ENCODE results near the gene SELENOV. TPM values are rescaled to one million over a fixed set of nuclear protein-coding genes. Genes with fewer than 3 reads are reported as not detected.

Gene SELENOV
- total RNA-seq, 1 experiment from 2014 or later: not detected

DNA sequence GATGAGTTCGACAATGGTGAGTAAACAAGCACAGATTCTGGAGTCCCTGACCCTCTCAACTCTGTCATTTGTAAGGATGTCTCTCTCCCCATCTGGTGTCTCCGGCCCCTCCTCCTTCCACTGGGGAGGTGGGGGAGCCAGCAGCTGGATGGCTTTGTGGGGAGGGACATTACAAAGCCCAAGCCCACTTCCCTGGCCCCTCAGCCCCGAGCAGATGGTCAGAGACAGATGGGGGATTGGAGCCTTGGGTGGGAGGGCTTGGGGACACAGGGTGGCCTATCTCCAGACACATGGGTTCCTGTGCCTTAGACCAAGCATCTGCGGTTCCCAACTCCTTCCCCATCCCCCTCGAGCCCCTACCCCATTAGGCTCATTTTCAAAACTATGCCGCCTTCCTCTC is 31.8 kb upstream of the SELENOV start:
- in situ Hi-C loops (cut with HindIII; ENCODE audit: low pct_unique_long_range_greater_than_20kb, low sequenced_read_pairs): no loop called here

DNA sequence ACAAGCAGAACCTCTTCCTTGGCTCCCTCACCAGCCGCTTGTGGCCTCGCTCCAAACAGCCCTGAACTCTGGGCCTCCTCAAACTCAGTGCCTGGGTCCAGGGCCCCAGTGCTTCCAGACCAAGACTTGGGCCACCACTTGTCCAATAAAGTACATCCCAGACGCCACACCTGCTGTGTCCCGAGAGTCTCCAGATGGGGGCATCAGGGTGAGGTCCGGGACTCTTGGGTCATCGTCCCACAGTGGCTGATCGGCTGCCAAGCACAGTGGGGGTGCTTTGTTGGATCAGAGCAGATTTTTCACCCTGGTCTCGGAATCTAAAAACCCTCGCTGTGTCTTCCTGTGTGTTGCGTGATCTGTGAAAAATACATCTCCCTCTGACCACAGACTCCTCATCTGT is 25.2 kb upstream of the SELENOV start:
- in situ Hi-C loops (cut with HindIII; ENCODE audit: low pct_unique_long_range_greater_than_20kb, low sequenced_read_pairs): no loop called here
- no peak for DNase-seq (ENCODE audit: low read depth)

More for the DNA sequence above, 31.8 kb upstream of the SELENOV start:
- DNase-seq (ENCODE audit: low read depth): no peak

DNA sequence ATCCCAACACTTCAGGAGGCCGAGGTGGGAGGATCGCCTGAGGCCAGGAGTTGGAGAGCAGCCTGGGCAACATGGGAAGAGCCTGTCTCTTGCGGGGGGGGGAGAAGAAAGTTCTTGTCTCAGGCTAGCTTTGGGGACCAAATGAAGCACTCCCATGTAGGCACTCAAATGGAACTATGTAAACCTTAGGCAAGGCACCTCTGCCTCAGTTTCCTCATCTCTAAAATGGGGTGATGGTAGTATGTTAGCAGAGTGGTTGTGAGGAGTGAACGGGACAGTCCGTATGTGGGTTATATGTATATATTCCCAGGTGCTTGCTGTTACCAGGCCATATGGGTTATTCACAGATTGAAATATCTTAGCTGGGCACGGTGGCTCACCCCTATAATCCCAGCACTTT is 22.7 kb upstream of the SELENOV start:
- in situ Hi-C loops (cut with HindIII; ENCODE audit: low pct_unique_long_range_greater_than_20kb, low sequenced_read_pairs): no loop called here
- DNase-seq (ENCODE audit: low read depth): no peak

DNA sequence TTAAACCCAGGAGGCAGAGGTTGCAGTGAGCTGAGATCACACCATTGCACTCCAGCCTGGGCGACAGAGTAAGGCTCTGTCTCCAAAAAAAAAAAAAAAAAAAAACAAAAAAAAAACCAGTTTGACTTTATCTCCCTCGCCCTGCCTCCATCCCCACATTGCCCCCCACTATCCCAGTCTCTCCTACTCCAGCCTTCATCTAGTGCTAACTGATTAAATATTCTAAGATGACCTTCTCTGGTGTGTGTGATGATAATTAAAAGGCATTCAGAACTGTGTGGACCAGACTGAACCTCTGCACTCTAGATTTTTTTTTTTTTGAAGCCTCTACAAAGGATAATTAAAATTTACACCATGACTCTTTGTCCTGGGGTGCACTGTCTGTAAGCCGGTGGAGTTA is 22.2 kb upstream of the SELENOV start:
- no peak for DNase-seq (ENCODE audit: low read depth)
- in situ Hi-C loops (cut with HindIII; ENCODE audit: low pct_unique_long_range_greater_than_20kb, low sequenced_read_pairs): no loop called here

- no peak for DNase-seq (ENCODE audit: low read depth)
- in situ Hi-C loops (cut with HindIII; ENCODE audit: low pct_unique_long_range_greater_than_20kb, low sequenced_read_pairs): no loop called here
These were observed 20.3 kb upstream of the SELENOV start for GRCh38 chr19:39494661-39495060.

DNA sequence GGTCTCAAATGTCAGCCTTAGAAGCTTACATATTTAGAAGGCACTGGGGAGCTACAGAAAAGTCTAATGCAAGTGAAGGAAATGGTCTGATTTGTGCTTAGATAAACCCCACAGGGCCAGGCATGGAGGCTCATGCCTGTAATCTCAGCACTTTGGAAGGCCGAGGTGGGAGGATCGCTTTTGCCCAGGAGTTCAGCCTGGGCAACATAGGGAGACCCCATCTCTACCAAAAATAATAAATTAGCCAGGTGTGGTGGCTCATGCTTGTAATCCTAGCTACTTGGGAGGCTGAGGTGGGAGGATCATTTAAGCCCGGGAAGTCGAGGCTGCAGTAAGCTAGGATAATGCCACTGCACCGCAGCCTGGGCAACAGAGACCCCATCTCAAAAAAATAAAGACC is 18.9 kb upstream of the SELENOV start:
- no peak for DNase-seq (ENCODE audit: low read depth)
- in situ Hi-C loops (cut with HindIII; ENCODE audit: low pct_unique_long_range_greater_than_20kb, low sequenced_read_pairs): no loop called here

DNA sequence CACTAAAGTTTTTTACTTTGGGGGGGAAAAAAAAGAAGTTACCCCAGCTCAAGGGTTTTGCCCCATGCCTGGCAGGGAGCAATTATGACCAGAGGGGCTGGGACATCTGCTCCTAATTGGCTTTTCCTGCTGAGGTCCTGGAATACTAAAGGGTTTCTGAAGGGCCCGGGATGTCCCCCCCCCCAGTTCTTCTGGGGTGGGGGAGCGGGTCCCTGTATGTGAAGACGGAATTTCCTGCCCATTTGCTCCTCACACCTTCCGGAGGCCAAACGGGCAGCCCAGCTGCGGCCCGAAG is 17.3 kb upstream of the SELENOV start:
- in situ Hi-C loops (cut with HindIII; ENCODE audit: low pct_unique_long_range_greater_than_20kb, low sequenced_read_pairs): no loop called here

GRCh38 chr19:39497996-39498797 is 16.7 kb upstream of the SELENOV start:
- in situ Hi-C loops (cut with HindIII; ENCODE audit: low pct_unique_long_range_greater_than_20kb, low sequenced_read_pairs): no loop called here
- no peak for DNase-seq (ENCODE audit: low read depth)

More for the DNA sequence above, 17.3 kb upstream of the SELENOV start:
- DNase-seq (ENCODE audit: low read depth): no peak

DNA sequence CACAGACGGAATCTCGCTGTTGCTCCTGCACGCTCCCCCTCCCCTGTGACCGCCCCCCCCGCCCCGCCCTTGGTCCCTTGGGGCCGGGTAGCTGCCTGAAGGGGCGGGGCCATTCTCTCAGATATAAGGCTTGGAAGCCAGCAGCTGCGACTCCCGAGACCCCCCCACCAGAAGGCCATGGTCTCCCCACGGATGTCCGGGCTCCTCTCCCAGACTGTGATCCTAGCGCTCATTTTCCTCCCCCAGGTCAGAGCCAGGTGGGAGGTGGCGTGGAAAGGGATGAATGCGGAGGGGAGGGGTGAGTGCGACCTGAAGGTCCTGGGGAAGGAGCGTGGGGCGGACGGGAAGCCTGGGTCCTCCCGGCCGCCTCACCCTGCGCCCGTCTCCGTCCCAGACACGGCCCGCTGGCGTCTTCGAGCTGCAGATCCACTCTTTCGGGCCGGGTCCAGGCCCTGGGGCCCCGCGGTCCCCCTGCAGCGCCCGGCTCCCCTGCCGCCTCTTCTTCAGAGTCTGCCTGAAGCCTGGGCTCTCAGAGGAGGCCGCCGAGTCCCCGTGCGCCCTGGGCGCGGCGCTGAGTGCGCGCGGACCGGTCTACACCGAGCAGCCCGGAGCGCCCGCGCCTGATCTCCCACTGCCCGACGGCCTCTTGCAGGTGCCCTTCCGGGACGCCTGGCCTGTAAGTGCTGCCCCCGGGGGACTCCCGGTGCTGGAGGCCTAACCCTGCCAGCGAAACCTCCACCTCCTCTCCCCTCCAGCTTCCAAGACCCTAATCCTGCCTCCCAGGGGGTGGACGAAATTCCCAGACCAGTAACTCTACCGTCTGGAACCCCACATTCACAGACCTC is 15.9 kb upstream of the SELENOV start, which contains the start of gene DLL3:
TSS of gene DLL3 (plus strand) at position 150 of the 845 bp plus-strand sequence. CDS start at position 178, 28 bp downstream.
- in situ Hi-C loops (cut with HindIII; ENCODE audit: low pct_unique_long_range_greater_than_20kb, low sequenced_read_pairs): no loop called here

GRCh38 chr19:39499932-39500331 is 15.0 kb upstream of the SELENOV start:
- in situ Hi-C loops (cut with HindIII; ENCODE audit: low pct_unique_long_range_greater_than_20kb, low sequenced_read_pairs): no loop called here
- DNase-seq (ENCODE audit: low read depth): no peak

More for the DNA sequence above, 15.9 kb upstream of the SELENOV start, which contains the start of gene DLL3:
- no peak for DNase-seq (ENCODE audit: low read depth)

- DNase-seq (ENCODE audit: low read depth): no peak
- in situ Hi-C loops (cut with HindIII; ENCODE audit: low pct_unique_long_range_greater_than_20kb, low sequenced_read_pairs): no loop called here
These were observed 14.4 kb upstream of the SELENOV start for GRCh38 chr19:39500543-39500942.

DNA sequence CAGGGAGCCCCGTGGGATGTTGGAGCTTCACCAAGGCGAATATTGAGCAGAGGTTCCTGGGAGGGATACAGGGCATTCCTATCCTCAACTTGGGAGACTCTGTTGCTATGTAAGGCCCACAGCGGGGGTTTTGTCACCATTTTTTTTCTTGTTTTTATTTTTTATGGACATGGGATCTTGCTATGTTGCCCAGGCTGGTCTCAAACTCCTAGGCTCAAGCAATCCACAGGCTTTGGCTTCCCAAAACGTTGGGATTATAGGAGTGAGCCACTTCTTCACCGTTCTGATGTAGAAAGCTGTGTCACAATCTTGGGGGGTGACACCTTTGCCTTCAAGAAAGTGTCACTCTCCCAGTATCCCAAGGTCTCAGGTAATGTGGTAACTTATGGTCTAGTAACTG is 13.6 kb upstream of the SELENOV start:
- no peak for DNase-seq (ENCODE audit: low read depth)
- in situ Hi-C loops (cut with HindIII; ENCODE audit: low pct_unique_long_range_greater_than_20kb, low sequenced_read_pairs): no loop called here

- peak; percentile 23 for DNase-seq (ENCODE audit: low read depth)
- in situ Hi-C loops (cut with HindIII; ENCODE audit: low pct_unique_long_range_greater_than_20kb, low sequenced_read_pairs): no loop called here
These were observed 12.1 kb upstream of the SELENOV start for GRCh38 chr19:39502640-39503417.

DNA sequence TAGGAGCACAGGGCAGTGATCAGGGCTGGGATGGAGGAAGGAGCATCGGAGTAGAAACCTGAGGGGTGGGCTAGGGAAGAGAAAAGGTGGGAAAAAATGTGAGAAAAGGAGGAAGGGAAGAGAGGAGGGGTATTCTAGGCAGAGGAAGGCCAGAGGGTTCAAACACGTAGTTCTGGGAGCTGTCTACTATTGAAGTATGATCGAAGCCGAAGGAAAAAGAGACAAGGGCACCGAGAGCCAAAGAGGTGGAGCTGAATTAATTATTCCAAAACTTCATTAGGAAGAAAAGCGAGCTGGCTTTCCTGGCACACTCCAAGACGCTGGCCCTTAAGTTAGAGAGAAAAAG is 8.4 kb upstream of the SELENOV start:
- no peak for DNase-seq (ENCODE audit: low read depth)
- in situ Hi-C loops (cut with HindIII; ENCODE audit: low pct_unique_long_range_greater_than_20kb, low sequenced_read_pairs): no loop called here

DNA sequence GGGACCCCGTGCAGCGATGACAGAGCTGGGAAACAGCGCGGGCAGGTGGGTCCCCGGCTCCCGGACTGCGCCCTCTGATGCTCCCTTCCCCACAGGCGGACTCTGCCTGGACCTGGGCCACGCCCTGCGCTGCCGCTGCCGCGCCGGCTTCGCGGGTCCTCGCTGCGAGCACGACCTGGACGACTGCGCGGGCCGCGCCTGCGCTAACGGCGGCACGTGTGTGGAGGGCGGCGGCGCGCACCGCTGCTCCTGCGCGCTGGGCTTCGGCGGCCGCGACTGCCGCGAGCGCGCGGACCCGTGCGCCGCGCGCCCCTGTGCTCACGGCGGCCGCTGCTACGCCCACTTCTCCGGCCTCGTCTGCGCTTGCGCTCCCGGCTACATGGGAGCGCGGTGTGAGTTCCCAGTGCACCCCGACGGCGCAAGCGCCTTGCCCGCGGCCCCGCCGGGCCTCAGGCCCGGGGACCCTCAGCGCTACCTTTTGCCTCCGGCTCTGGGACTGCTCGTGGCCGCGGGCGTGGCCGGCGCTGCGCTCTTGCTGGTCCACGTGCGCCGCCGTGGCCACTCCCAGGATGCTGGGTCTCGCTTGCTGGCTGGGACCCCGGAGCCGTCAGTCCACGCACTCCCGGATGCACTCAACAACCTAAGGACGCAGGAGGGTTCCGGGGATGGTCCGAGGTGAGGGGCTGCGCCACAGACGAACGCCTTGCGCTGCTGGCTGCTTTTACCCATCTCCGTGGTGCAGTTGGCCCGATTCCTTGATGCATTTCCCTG is 7.8 kb upstream of the SELENOV start:
- in situ Hi-C loops (cut with HindIII; ENCODE audit: low pct_unique_long_range_greater_than_20kb, low sequenced_read_pairs): no loop called here
- peak; percentile 79 for DNase-seq (ENCODE audit: low read depth)

DNA sequence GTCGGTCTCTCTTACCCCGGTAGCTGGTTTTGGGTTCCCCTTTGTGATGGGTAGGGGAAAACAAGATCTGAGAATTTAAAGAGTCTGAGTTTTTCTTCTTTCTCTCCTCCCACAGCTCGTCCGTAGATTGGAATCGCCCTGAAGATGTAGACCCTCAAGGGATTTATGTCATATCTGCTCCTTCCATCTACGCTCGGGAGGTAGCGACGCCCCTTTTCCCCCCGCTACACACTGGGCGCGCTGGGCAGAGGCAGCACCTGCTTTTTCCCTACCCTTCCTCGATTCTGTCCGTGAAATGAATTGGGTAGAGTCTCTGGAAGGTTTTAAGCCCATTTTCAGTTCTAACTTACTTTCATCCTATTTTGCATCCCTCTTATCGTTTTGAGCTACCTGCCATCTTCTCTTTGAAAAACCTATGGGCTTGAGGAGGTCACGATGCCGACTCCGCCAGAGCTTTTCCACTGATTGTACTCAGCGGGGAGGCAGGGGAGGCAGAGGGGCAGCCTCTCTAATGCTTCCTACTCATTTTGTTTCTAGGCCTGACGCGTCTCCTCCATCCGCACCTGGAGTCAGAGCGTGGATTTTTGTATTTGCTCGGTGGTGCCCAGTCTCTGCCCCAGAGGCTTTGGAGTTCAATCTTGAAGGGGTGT is 7.1 kb upstream of the SELENOV start:
- in situ Hi-C loops (cut with HindIII; ENCODE audit: low pct_unique_long_range_greater_than_20kb, low sequenced_read_pairs): no loop called here
- no peak for DNase-seq (ENCODE audit: low read depth)

GRCh38 chr19:39508629-39509028 is 6.3 kb upstream of the SELENOV start:
- no peak for DNase-seq (ENCODE audit: low read depth)

GRCh38 chr19:39509233-39509632 is 5.7 kb upstream of the SELENOV start:
- no peak for DNase-seq (ENCODE audit: low read depth)
- in situ Hi-C loops (cut with HindIII; ENCODE audit: low pct_unique_long_range_greater_than_20kb, low sequenced_read_pairs): no loop called here

More at GRCh38 chr19:39508629-39509028, 6.3 kb upstream of the SELENOV start:
- in situ Hi-C loops (cut with HindIII; ENCODE audit: low pct_unique_long_range_greater_than_20kb, low sequenced_read_pairs): no loop called here
